GM21723 (cell line): ENCODE data around the gene LRIG2.
"Not testable (repeated sequence)": the region's sequence is repeated elsewhere in the genome, so short reads cannot be mapped to it uniquely, and the experiment has no call there.

Experiments used
- ATAC-seq: cut with Tn5 transposase; IDR thresholded peaks from one replicate; pipeline ENCODE4 v1.9.1; 2021; ENCODE audit warnings: mild to moderate bottlenecking, moderate library complexity; ENCODE audit not compliant: unreplicated experiment

The LRIG2 gene

GRCh38 chr1:113158743-113159142 lies 85.7 kb downstream of the LRIG2 start:
- not testable (repeated sequence) for ATAC-seq

GRCh38 chr1:113166473-113166872 lies 93.5 kb downstream of the LRIG2 start:
- no peak for ATAC-seq

GRCh38 chr1:113168946-113169345 lies 95.9 kb downstream of the LRIG2 start:
- ATAC-seq, result no peak

GRCh38 chr1:113169591-113169990 lies 96.6 kb downstream of the LRIG2 start:
- ATAC-seq, result no peak

GRCh38 chr1:113170519-113170918 lies 97.5 kb downstream of the LRIG2 start:
- peak; percentile 73 for ATAC-seq

GRCh38 chr1:113178106-113178505 lies 105.1 kb downstream of the LRIG2 start:
- peak; percentile 89 for ATAC-seq

- ATAC-seq, result peak; percentile 21
Observed at GRCh38 chr1:113178522-113178921, 105.5 kb downstream of the LRIG2 start.
